Measurements from ENCODE around the gene DGKI. TPM values are rescaled to one million over a fixed set of nuclear protein-coding genes. Genes with fewer than 3 reads are reported as not detected.

DGKI gene
- total RNA-seq, 1 donor from 2014 or later = 0.69 TPM

GRCh38 chr7:137591421-137591837 is 255.3 kb downstream of the DGKI start:
- no peaks in the 10 kb centered on the region for H3K36me3 Mint-ChIP-seq (ENCODE audit: low read depth, unreplicated experiment)
- no peaks in the 10 kb centered on the region for H3K4me1 Mint-ChIP-seq (ENCODE audit: unreplicated experiment)
- no peak overlapping the region for H3K4me3 Mint-ChIP-seq (ENCODE audit: unreplicated experiment)
- DNase-seq (ENCODE audit: low spot score) = peak; percentile 9
- H3K27me3 Mint-ChIP-seq (ENCODE audit: unreplicated experiment) = no peaks in the 10 kb centered on the region
- H3K9me3 Mint-ChIP-seq (ENCODE audit: unreplicated experiment) = no peaks in the 10 kb centered on the region
- H3K27ac Mint-ChIP-seq (ENCODE audit: unreplicated experiment) = no peak overlapping the region
- TF ChIP-seq CTCF (IDR thresholded peaks at IDR 0.05; ENCODE audit: unreplicated experiment) = no peak

GRCh38 chr7:137590756-137591305 is 255.9 kb downstream of the DGKI start:
- no peaks in the 10 kb centered on the region for H3K36me3 Mint-ChIP-seq (ENCODE audit: low read depth, unreplicated experiment)
- H3K27ac Mint-ChIP-seq (ENCODE audit: unreplicated experiment) = no peak overlapping the region
- H3K4me1 Mint-ChIP-seq (ENCODE audit: unreplicated experiment) = no peaks in the 10 kb centered on the region
- no peak for TF ChIP-seq CTCF (IDR thresholded peaks at IDR 0.05; ENCODE audit: unreplicated experiment)
- DNase-seq (ENCODE audit: low spot score) = no peak
- no peak overlapping the region for H3K4me3 Mint-ChIP-seq (ENCODE audit: unreplicated experiment)
- no peaks in the 10 kb centered on the region for H3K27me3 Mint-ChIP-seq (ENCODE audit: unreplicated experiment)
- H3K9me3 Mint-ChIP-seq (ENCODE audit: unreplicated experiment) = no peaks in the 10 kb centered on the region

GRCh38 chr7:137590071-137590755 is 256.6 kb downstream of the DGKI start:
- no peaks in the 10 kb centered on the region for H3K9me3 Mint-ChIP-seq (ENCODE audit: unreplicated experiment)
- H3K27me3 Mint-ChIP-seq (ENCODE audit: unreplicated experiment) = no peaks in the 10 kb centered on the region
- H3K27ac Mint-ChIP-seq (ENCODE audit: unreplicated experiment) = no peak overlapping the region
- no peak overlapping the region for H3K4me3 Mint-ChIP-seq (ENCODE audit: unreplicated experiment)
- H3K36me3 Mint-ChIP-seq (ENCODE audit: low read depth, unreplicated experiment) = no peaks in the 10 kb centered on the region
- H3K4me1 Mint-ChIP-seq (ENCODE audit: unreplicated experiment) = no peaks in the 10 kb centered on the region
- no peak for TF ChIP-seq CTCF (IDR thresholded peaks at IDR 0.05; ENCODE audit: unreplicated experiment)
- DNase-seq (ENCODE audit: low spot score) = no peak

GRCh38 chr7:137587326-137587725 is 259.4 kb downstream of the DGKI start:
- Mint-ChIP-seq H3K4me1 (ENCODE audit: unreplicated experiment) (no peaks in the 10 kb centered on the region), H3K9me3 (ENCODE audit: unreplicated experiment) (no peaks in the 10 kb centered on the region), H3K36me3 (ENCODE audit: low read depth, unreplicated experiment) (no peaks in the 10 kb centered on the region), H3K27me3 (ENCODE audit: unreplicated experiment) (no peaks in the 10 kb centered on the region), H3K27ac (ENCODE audit: unreplicated experiment) (no peak overlapping the region), H3K4me3 (ENCODE audit: unreplicated experiment) (no peak overlapping the region)
- DNase-seq (ENCODE audit: low spot score) = no peak
- TF ChIP-seq CTCF (IDR thresholded peaks at IDR 0.05; ENCODE audit: unreplicated experiment) = no peak

GRCh38 chr7:137585591-137585990 is 261.2 kb downstream of the DGKI start:
- no peak for DNase-seq (ENCODE audit: low spot score)
- no peak for TF ChIP-seq CTCF (IDR thresholded peaks at IDR 0.05; ENCODE audit: unreplicated experiment)
- Mint-ChIP-seq H3K36me3 (ENCODE audit: low read depth, unreplicated experiment) (no peaks in the 10 kb centered on the region), H3K27me3 (ENCODE audit: unreplicated experiment) (no peaks in the 10 kb centered on the region), H3K27ac (ENCODE audit: unreplicated experiment) (no peak overlapping the region), H3K4me1 (ENCODE audit: unreplicated experiment) (no peaks in the 10 kb centered on the region), H3K4me3 (ENCODE audit: unreplicated experiment) (no peak overlapping the region), H3K9me3 (ENCODE audit: unreplicated experiment) (no peaks in the 10 kb centered on the region)

Measured in endothelial cell (in vitro differentiated cells).